Endothelial cell (in vitro differentiated cells): ENCODE measurements around the gene TENT4A. TPM values are rescaled to one million over a fixed set of nuclear protein-coding genes. Genes with fewer than 3 reads are reported as not detected.

Experiments used
- DNase-seq: peaks from one replicate; pipeline ENCODE4 v3.0.0; 2021; ENCODE audit warnings: low spot score
- H3K27ac Mint-ChIP-seq: one replicate; pipeline ENCODE4 v1.8.0; 2021; ENCODE audit warnings: mixed read lengths, inconsistent platforms; ENCODE audit not compliant: unreplicated experiment
- H3K27me3 Mint-ChIP-seq: one replicate; pipeline ENCODE4 v1.8.0; 2021; ENCODE audit warnings: mild to moderate bottlenecking, moderate library complexity, mixed read lengths, inconsistent platforms; ENCODE audit not compliant: unreplicated experiment
- H3K36me3 Mint-ChIP-seq: one replicate; pipeline ENCODE4 v1.8.0; 2021; ENCODE audit warnings: mild to moderate bottlenecking, low read depth, mixed read lengths, inconsistent platforms; ENCODE audit not compliant: unreplicated experiment
- H3K4me1 Mint-ChIP-seq: one replicate; pipeline ENCODE4 v1.8.0; 2021; ENCODE audit warnings: mild to moderate bottlenecking, mixed read lengths, inconsistent platforms; ENCODE audit not compliant: unreplicated experiment
- H3K4me3 Mint-ChIP-seq: one replicate; pipeline ENCODE4 v1.8.0; 2021; ENCODE audit warnings: mild to moderate bottlenecking, mixed read lengths, inconsistent platforms; ENCODE audit not compliant: unreplicated experiment
- H3K9me3 Mint-ChIP-seq: one replicate; pipeline ENCODE4 v1.8.0; 2021; ENCODE audit warnings: mixed read lengths, inconsistent platforms; ENCODE audit not compliant: unreplicated experiment
- total RNA-seq: library from RNA; stranded (reverse); fragmentation: NEBNext Ultra II Directional; extraction: Animal tissue kit (Norgen Biotek cat#: 25700); gene quantifications from one replicate; pipeline ENCODE4 v1.2.1, GENCODE V29; 2021; ENCODE audit not compliant: unreplicated experiment
- TF ChIP-seq, protein P1 (sequence below): fragments of 200-600 bp; sonication (generic); IDR thresholded peaks from one replicate; pipeline ENCODE4 v1.5.0; 2021; ENCODE audit warnings: antibody characterized with exemption; ENCODE audit not compliant: unreplicated experiment

The TENT4A gene
- total RNA-seq, 1 donor from 2014 or later, result 24.7 TPM

DNA sequence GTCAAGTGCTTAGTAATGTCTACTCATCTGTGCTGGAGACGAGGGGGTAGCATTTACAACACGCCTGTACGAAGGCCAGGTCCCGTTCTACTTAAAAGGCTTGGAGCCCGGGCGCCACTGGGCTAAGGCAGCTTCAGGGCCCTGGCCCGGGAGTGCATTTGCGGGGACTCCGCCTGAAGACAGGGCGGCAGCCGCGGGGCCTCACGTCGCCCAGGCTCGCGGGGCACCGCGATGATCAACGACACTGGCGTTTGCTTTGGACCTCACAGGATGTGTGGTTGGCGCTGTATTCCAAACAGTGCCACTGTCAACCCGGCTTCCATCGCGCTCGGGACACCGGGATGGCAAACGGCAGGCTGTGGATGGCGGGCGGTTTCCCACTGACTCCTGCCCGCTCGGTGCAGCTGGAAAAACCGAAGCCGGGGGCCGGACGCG lies 1.1 kb upstream of the TENT4A start:
- TF ChIP-seq, protein P1, sequence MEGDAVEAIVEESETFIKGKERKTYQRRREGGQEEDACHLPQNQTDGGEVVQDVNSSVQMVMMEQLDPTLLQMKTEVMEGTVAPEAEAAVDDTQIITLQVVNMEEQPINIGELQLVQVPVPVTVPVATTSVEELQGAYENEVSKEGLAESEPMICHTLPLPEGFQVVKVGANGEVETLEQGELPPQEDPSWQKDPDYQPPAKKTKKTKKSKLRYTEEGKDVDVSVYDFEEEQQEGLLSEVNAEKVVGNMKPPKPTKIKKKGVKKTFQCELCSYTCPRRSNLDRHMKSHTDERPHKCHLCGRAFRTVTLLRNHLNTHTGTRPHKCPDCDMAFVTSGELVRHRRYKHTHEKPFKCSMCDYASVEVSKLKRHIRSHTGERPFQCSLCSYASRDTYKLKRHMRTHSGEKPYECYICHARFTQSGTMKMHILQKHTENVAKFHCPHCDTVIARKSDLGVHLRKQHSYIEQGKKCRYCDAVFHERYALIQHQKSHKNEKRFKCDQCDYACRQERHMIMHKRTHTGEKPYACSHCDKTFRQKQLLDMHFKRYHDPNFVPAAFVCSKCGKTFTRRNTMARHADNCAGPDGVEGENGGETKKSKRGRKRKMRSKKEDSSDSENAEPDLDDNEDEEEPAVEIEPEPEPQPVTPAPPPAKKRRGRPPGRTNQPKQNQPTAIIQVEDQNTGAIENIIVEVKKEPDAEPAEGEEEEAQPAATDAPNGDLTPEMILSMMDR, result no peak
- peak; percentile 49 for DNase-seq
- Mint-ChIP-seq H3K27ac (no peak overlapping the region), H3K9me3 (no peaks in the 10 kb centered on the region), H3K27me3 (peaks cover 18% of the 10 kb centered on the region), H3K4me1 (peaks cover 20% of the 10 kb centered on the region), H3K36me3 (no peaks in the 10 kb centered on the region), H3K4me3 (peak overlapping the region; percentile 91)

DNA sequence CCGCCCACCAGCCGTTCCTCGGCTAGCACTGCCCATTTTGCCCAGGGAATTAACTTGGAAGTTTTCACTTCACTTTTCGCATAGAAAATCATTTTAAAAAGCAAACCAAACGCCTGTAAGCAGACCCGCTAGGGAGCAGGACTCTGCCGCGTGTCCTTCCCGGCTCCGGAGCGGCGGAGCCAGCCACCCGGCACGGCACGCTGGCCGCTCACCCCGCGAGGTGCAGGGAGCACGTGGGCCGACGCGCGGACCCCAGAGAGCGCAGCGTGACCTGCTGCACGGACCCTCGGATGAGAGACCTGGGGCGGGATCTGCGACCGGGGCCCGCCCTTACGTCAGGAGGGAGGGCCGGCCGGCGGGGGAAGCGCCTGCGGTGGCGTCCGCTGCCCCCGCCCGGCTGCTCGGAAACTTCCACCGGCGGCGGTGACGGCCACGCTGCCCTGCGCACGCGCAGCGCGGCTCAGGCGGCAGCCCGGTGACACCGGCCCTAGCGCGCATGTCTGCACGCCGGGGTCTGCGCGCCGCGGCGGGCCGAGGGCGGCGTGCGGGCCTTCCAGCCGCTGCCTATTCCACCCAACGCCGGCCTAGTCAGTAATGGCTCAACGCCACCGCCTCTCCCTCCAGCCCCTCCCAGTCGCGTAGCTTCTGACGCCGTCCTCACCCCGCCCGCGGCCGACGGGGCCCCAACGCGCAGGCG lies 507 bp upstream of the TENT4A start:
- Mint-ChIP-seq H3K36me3 (no peaks in the 10 kb centered on the region), H3K27me3 (peaks cover 18% of the 10 kb centered on the region), H3K4me1 (peaks cover 20% of the 10 kb centered on the region), H3K27ac (no peak overlapping the region), H3K9me3 (no peaks in the 10 kb centered on the region), H3K4me3 (peak overlapping the region; percentile 91)
- DNase-seq, result peak; percentile 98
- TF ChIP-seq, protein P1, result no peak

DNA sequence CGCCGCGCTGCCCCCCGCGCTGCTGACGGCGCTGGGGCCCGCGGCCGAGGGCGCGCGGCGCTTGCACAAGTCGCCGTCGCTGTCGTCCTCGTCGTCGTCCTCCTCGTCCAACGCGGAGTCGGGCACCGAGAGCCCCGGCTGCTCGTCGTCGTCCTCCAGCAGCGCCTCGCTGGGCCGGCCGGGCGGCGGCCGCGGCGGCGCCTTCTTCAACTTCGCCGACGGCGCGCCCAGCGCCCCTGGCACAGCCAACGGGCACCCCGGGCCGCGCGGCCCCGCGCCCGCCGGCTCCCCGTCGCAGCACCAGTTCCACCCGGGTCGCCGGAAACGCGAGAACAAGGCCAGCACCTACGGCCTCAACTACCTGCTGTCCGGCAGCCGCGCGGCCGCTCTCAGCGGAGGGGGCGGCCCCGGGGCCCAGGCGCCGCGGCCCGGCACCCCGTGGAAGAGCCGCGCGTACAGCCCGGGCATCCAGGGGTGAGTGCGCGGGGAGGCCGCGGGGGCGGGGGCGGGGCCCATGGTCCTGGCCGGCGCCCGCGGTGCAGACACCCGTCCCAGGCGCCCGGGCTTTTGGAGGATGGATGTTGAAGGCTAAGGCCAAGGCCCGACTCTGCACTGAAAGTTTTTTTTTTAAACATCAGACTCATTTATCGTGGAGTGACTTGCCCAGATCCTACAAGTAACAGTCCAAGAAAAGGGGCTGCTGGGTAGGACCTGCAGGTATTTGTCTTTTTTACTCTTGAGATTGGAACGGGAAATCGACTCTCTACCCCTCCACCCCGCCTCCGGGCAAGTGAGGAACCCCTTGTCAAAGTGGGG lies 1.2 kb downstream of the TENT4A start:
- peaks cover 21% of the 10 kb centered on the region for H3K27me3 Mint-ChIP-seq
- DNase-seq, result peak; percentile 28
- no peak overlapping the region for H3K27ac Mint-ChIP-seq
- no peaks in the 10 kb centered on the region for H3K9me3 Mint-ChIP-seq
- H3K36me3 Mint-ChIP-seq, result no peaks in the 10 kb centered on the region
- H3K4me3 Mint-ChIP-seq, result peak overlapping the region; percentile 92
- TF ChIP-seq, protein P1, result no peak
- H3K4me1 Mint-ChIP-seq, result peaks cover 20% of the 10 kb centered on the region

DNA sequence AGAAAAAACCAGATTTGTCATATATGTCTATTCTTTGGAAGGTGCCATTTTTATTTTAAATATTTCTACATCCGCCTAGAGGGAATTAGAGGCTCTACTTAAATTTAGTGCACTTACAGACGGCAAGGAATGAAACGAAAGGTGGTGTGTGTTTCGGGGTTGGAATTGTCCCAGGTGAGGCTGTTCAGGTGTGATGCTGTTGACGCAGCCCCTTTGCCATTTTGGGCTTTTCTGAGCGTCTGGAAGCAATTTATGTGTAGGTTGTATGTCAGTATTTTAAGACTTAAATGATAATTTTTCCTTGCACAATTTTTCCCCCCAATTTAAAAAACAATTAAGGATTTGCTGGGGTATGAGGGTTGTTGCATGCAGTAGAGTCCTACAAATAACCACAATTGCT lies 2.0 kb downstream of the TENT4A start:
- no peak overlapping the region for H3K27ac Mint-ChIP-seq
- H3K36me3 Mint-ChIP-seq, result no peaks in the 10 kb centered on the region
- TF ChIP-seq, protein P1, result no peak
- DNase-seq, result no peak
- peaks cover 20% of the 10 kb centered on the region for H3K4me1 Mint-ChIP-seq
- peaks cover 21% of the 10 kb centered on the region for H3K27me3 Mint-ChIP-seq
- peak overlapping the region; percentile 92 for H3K4me3 Mint-ChIP-seq
- H3K9me3 Mint-ChIP-seq, result no peaks in the 10 kb centered on the region
